A549 (cell line): ENCODE results near the gene TCF4. TPM values are rescaled to one million over a fixed set of nuclear protein-coding genes. Genes with fewer than 3 reads are reported as not detected.

Source experiments
- ATAC-seq, 2 experiments: fragments of 200-7000 bp in 1 of 2; fragments of >200 bp in 1 of 2; cut with Nextera tagmentation in 1 of 2; cut with Tn5 transposase in 1 of 2; 3 replicates each; pipeline versions ENCODE4 v1.8.0 to v1.9.1; 2018 to 2020; ENCODE audit warnings: mild to moderate bottlenecking in 1 of 2, moderate library complexity in 1 of 2
- CTCF ChIA-PET: fragments of 300-600 bp; sonication (Branson Sonifier 250); formaldehyde crosslinking; extraction: SDS; loops from one replicate; lab custom pipeline; 2021; ENCODE audit warnings: antibody characterized with exemption, inconsistent platforms; lab: Yijun Ruan, JAX
- POLR2A ChIA-PET: fragments of 350-600 bp; formaldehyde crosslinking; extraction: SDS; loops from one replicate; lab custom pipeline; 2021; ENCODE audit warnings: antibody characterized with exemption, inconsistent platforms; lab: Yijun Ruan, JAX
- DNase-seq, 2 experiments: peaks; one replicate each; pipeline versions ENCODE4 v3.0.0 to v3.0.0-alpha.2; 2011 to 2016; ENCODE audit warnings: low read depth in 1 of 2, low spot score in 1 of 2
- FAIRE-seq: peaks from 2 replicates; lab custom pipeline; 2011; peaks lifted over from hg19 to GRCh38; lab: Jason Lieb, UNC
- H3K27ac ChIP-seq, 2 experiments: fragments of >200 bp; sonication (Bioruptor Twin); formaldehyde crosslinking; 3 replicates each; pipeline ENCODE4 v1.5.1; 2016 to 2017
- H3K4me1 ChIP-seq: fragments of >200 bp; sonication (Bioruptor Twin); formaldehyde crosslinking; 3 replicates; pipeline ENCODE4 v1.6.1; 2016
- H3K4me2 ChIP-seq: fragments of >200 bp; sonication (Bioruptor Twin); formaldehyde crosslinking; 3 replicates; pipeline ENCODE4 v1.6.1; 2016
- H3K4me3 ChIP-seq: fragments of >200 bp; sonication (Bioruptor Twin); formaldehyde crosslinking; 3 replicates; pipeline ENCODE4 v1.5.1; 2016
- H3K9me3 ChIP-seq: fragments of >200 bp; sonication (Bioruptor Twin); formaldehyde crosslinking; 3 replicates; pipeline ENCODE4 v1.6.1; 2016
- CBX2 ChIP-seq: fragments of 200-600 bp; sonication (generic); IDR thresholded peaks from 2 replicates; pipeline ENCODE4 v1.6.1; 2016; ENCODE audit warnings: low read depth, mild to moderate bottlenecking, borderline replicate concordance
- CBX8 ChIP-seq: fragments of 200-600 bp; sonication (generic); IDR thresholded peaks from 2 replicates; pipeline ENCODE4 v1.6.1; 2016
- CEBPB ChIP-seq, 2 experiments: fragments of >200 bp in 1 of 2; sonication (Bioruptor Twin) in 1 of 2; formaldehyde crosslinking in 1 of 2; IDR thresholded peaks; 2 replicates each; pipeline ENCODE4 v1.6.1; 2012 to 2016
- CHD4 ChIP-seq: fragments of 200-600 bp; sonication (generic); IDR thresholded peaks from 2 replicates; pipeline ENCODE4 v1.6.1; 2016; ENCODE audit warnings: antibody characterized with exemption, mild to moderate bottlenecking, borderline replicate concordance
- CTCF ChIP-seq: fragments of >200 bp; sonication (Bioruptor Twin); formaldehyde crosslinking; IDR thresholded peaks from 3 replicates; pipeline ENCODE4 v1.5.1; 2016
- E2F6 ChIP-seq: IDR thresholded peaks from 2 replicates; pipeline ENCODE4 v1.6.1; 2012; ENCODE audit warnings: low read depth, borderline replicate concordance
- EHF ChIP-seq: fragments of 250-450 bp; sonication (Bioruptor Pico); IDR thresholded peaks from 2 replicates; pipeline ENCODE4 v1.5.0; 2020; ENCODE audit warnings: mild to moderate bottlenecking
- EHMT2 ChIP-seq: fragments of 200-600 bp; sonication (generic); IDR thresholded peaks from 2 replicates; pipeline ENCODE4 v1.6.1; 2016; ENCODE audit warnings: antibody characterized with exemption, low read depth, mild to moderate bottlenecking, moderate library complexity
- HDAC2 ChIP-seq: fragments of 200-600 bp; sonication (generic); IDR thresholded peaks from 2 replicates; pipeline ENCODE4 v1.6.1; 2016
- HEYL ChIP-seq: fragments of 250-450 bp; sonication (Bioruptor Pico); IDR thresholded peaks from 2 replicates; pipeline ENCODE4 v1.8.0; 2021; ENCODE audit warnings: mild to moderate bottlenecking, moderate library complexity
- HOXB5 ChIP-seq: fragments of 250-450 bp; sonication (Bioruptor Pico); IDR thresholded peaks from 2 replicates; pipeline ENCODE4 v1.5.0; 2020; ENCODE audit warnings: mild to moderate bottlenecking, moderate library complexity
- MAFK ChIP-seq: fragments of 450-650 bp; IDR thresholded peaks from 2 replicates; pipeline ENCODE4 v1.6.1; 2014; ENCODE audit not compliant: partially characterized antibody
- MAX ChIP-seq: IDR thresholded peaks from 2 replicates; pipeline ENCODE4 v1.6.1; 2012
- MAZ ChIP-seq: fragments of 150-350 bp; IDR thresholded peaks from 2 replicates; pipeline ENCODE4 v1.6.1; 2014; ENCODE audit warnings: antibody characterized with exemption, low read depth, low read length, borderline replicate concordance
- NPAS2 ChIP-seq: fragments of 250-450 bp; sonication (Bioruptor Pico); IDR thresholded peaks from 2 replicates; pipeline ENCODE4 v1.8.0; 2022; ENCODE audit warnings: mild to moderate bottlenecking, moderate library complexity, borderline replicate concordance
- PBX3 ChIP-seq: IDR thresholded peaks from 2 replicates; pipeline ENCODE4 v1.6.1; 2012
- POLR2A ChIP-seq: IDR thresholded peaks from 2 replicates; pipeline ENCODE4 v1.6.1; 2012; ENCODE audit warnings: mild to moderate bottlenecking, low read length
- POLR2AphosphoS2 ChIP-seq: conservative IDR thresholded peaks from 2 replicates; pipeline ENCODE4 v1.6.1; 2012; ENCODE audit warnings: low read length, improper control_type of control experiment, inconsistent platforms
- RARB ChIP-seq: fragments of 250-450 bp; sonication (Bioruptor Pico); IDR thresholded peaks from 2 replicates; pipeline ENCODE4 v1.8.0; 2021; ENCODE audit warnings: mild to moderate bottlenecking, moderate library complexity
- RFX5 ChIP-seq: fragments of 450-650 bp; IDR thresholded peaks from 2 replicates; pipeline ENCODE4 v1.7.1; 2014; ENCODE audit warnings: antibody characterized with exemption, mild to moderate bottlenecking, moderate library complexity
- RNF2 ChIP-seq: fragments of 200-600 bp; sonication (generic); IDR thresholded peaks from 2 replicates; pipeline ENCODE4 v1.6.1; 2016; ENCODE audit warnings: low read depth, mild to moderate bottlenecking, antibody characterized with exemption, moderate library complexity, borderline replicate concordance
- TFCP2L1 ChIP-seq: fragments of 250-450 bp; sonication (Bioruptor Pico); IDR thresholded peaks from 2 replicates; pipeline ENCODE4 v1.5.0; 2021; ENCODE audit warnings: mild to moderate bottlenecking
- TP53 ChIP-seq: fragments of 250-450 bp; sonication (Bioruptor Pico); IDR thresholded peaks from 2 replicates; pipeline ENCODE4 v1.5.0; 2021; ENCODE audit warnings: mild to moderate bottlenecking, moderate library complexity
- USF2 ChIP-seq: fragments of 450-650 bp; IDR thresholded peaks from 2 replicates; pipeline ENCODE4 v1.6.1; 2014; ENCODE audit warnings: antibody characterized with exemption
- ZNF302 ChIP-seq: fragments of 250-450 bp; sonication (Bioruptor Pico); IDR thresholded peaks from 2 replicates; pipeline ENCODE4 v1.9.0; 2021; ENCODE audit warnings: inconsistent platforms, mild to moderate bottlenecking, moderate library complexity
- WGBS: methylation state at CpG from one replicate; pipeline ENCODE4 v1.1.6; 2017; ENCODE audit errors: missing lambda C conversion rate; 5-methylcytosine and 5-hydroxymethylcytosine counted together
- polyA plus RNA-seq, 4 experiments: library from polyadenylated mRNA; depleted of rRNA in 3 of 4; stranded (reverse); fragments of >200 nt; fragmentation: RNase III in 1 of 4; extraction: RNeasy Plus Mini Kit Qiagen cat#74134 plus additional on column Dnase treatment in 1 of 4; gene quantifications; 2 replicates in 3 of 4; 3 replicates in 1 of 4; pipeline ENCODE4 v1.2.3, GENCODE V29; 2011 to 2017

Gene TCF4
- polyA plus RNA-seq, 2 of the 4 experiments (the other 2 are of a cell fraction) = 3.0 to 4.0 TPM

GRCh38 chr18:55585920-55586561 is 2.0 kb downstream of the TCF4 start:
- WGBS = 85% methylated on average over 11 of the region's 11 CpGs
- no peak for FAIRE-seq

GRCh38 chr18:55585065-55585919 is 2.7 kb downstream of the TCF4 start:
- H3K9me3 ChIP-seq = no peaks in the 10 kb centered on the region
- no peaks in the 10 kb centered on the region for H3K4me1 ChIP-seq
- DNase-seq (no peak), FAIRE-seq (no peak), ATAC-seq (no peak)
- no peak overlapping the region for H3K4me3 ChIP-seq
- no peak overlapping the region for H3K27ac ChIP-seq
- no peak overlapping the region for H3K4me2 ChIP-seq
- ChIA-PET POLR2A (no interaction called here), CTCF (no interaction called here)
- WGBS = 65% methylated on average over 5 of the region's 5 CpGs
- TF ChIP-seq ZNF302 (CRISPR knock-in tag) (no peak), NPAS2 (CRISPR knock-in tag) (no peak), TFCP2L1 (no peak), CBX8 (no peak), CHD4 (no peak), MAFK (no peak), RARB (CRISPR knock-in tag) (no peak), HDAC2 (no peak), EHF (CRISPR knock-in tag) (no peak), CEBPB (IDR thresholded peaks at IDR 0.05) (no peak), POLR2AphosphoS2 (no peak), RNF2 (no peak), PBX3 (no peak), TP53 (CRISPR knock-in tag) (no peak), MAZ (no peak)

More at GRCh38 chr18:55585920-55586561, 2.0 kb downstream of the TCF4 start:
- POLR2A ChIA-PET = no interaction called here
- no peaks in the 10 kb centered on the region for H3K4me1 ChIP-seq
- ATAC-seq (no peak), DNase-seq (no peak)
- no peak overlapping the region for H3K27ac ChIP-seq
- TF ChIP-seq CTCF (no peak), CBX2 (no peak), RNF2 (no peak), MAZ (no peak), TP53 (CRISPR knock-in tag) (no peak), EHMT2 (no peak), MAX (no peak), PBX3 (no peak), CEBPB (IDR thresholded peaks at IDR 0.05) (no peak), RFX5 (no peak), POLR2A (no peak), USF2 (no peak), HOXB5 (CRISPR knock-in tag) (no peak), E2F6 (no peak), HEYL (CRISPR knock-in tag) (no peak)
- H3K4me2 ChIP-seq = no peak overlapping the region
- H3K9me3 ChIP-seq = no peaks in the 10 kb centered on the region
- CTCF ChIA-PET = no interaction called here
- H3K4me3 ChIP-seq = no peak overlapping the region
